DND-41 (cell line): ENCODE data around the gene DTNB.

ENCODE experiments used
- ATAC-seq: fragments of 200-7000 bp; cut with Tn5 transposase; 3 replicates; pipeline ENCODE4 v1.9.1; 2021; ENCODE audit warnings: low read depth; ENCODE audit not compliant: insufficient read depth
- DNase-seq: peaks from one replicate; pipeline ENCODE4 v3.0.0-alpha.2; 2020
- H2AFZ ChIP-seq: 2 replicates; pipeline ENCODE4 v1.6.0; 2012; ENCODE audit warnings: low read depth, low read length
- H3K27ac ChIP-seq: 2 replicates; pipeline ENCODE4 v1.5.1; 2012; ENCODE audit warnings: low read length, inconsistent platforms
- H3K27me3 ChIP-seq: fragments of 200-600 bp; sonication (generic); 2 replicates; pipeline ENCODE4 v1.6.0; 2012; ENCODE audit warnings: low read length, mild to moderate bottlenecking, inconsistent platforms; ENCODE audit not compliant: insufficient read depth, poor library complexity
- H3K36me3 ChIP-seq: 2 replicates; pipeline ENCODE4 v1.5.1; 2012; ENCODE audit warnings: low read length, inconsistent platforms; ENCODE audit not compliant: insufficient read depth
- H3K4me1 ChIP-seq: 2 replicates; pipeline ENCODE4 v1.5.1; 2012; ENCODE audit warnings: mild to moderate bottlenecking, low read length; ENCODE audit not compliant: insufficient read depth
- H3K4me2 ChIP-seq: 2 replicates; pipeline ENCODE4 v1.6.0; 2012; ENCODE audit warnings: mild to moderate bottlenecking, moderate library complexity, low read length, inconsistent platforms; ENCODE audit not compliant: insufficient read depth
- H3K4me3 ChIP-seq, 2 experiments: fragments of 200-600 bp in 1 of 2; shearing (Covaris generic) in 1 of 2; 2 replicates each; pipeline ENCODE4 v1.5.1; 2012 to 2016; ENCODE audit warnings: inconsistent platforms in 2 of 2, low read length in 2 of 2, mild to moderate bottlenecking in 2 of 2, low read depth in 1 of 2, moderate library complexity in 1 of 2
- H3K79me2 ChIP-seq: 2 replicates; pipeline ENCODE4 v1.6.0; 2012; ENCODE audit warnings: low read length, inconsistent platforms; ENCODE audit not compliant: insufficient read depth
- H3K9ac ChIP-seq: 2 replicates; pipeline ENCODE4 v1.6.0; 2012; ENCODE audit warnings: low read depth, mild to moderate bottlenecking, inconsistent platforms, low read length, moderate library complexity
- H3K9me3 ChIP-seq: 2 replicates; pipeline ENCODE4 v1.5.1; 2012; ENCODE audit warnings: low read length, moderate library complexity, mild to moderate bottlenecking, inconsistent platforms; ENCODE audit not compliant: insufficient read depth, severe bottlenecking
- H4K20me1 ChIP-seq: 2 replicates; pipeline ENCODE4 v1.6.0; 2012; ENCODE audit warnings: low read length; ENCODE audit not compliant: insufficient read depth
- CTCF ChIP-seq: IDR thresholded peaks from 2 replicates; pipeline ENCODE4 v1.5.1; 2012; ENCODE audit warnings: borderline replicate concordance, low read length, moderate library complexity, mild to moderate bottlenecking; ENCODE audit not compliant: poor library complexity, severe bottlenecking; ENCODE audit errors: extremely low read depth
- EZH2 ChIP-seq: IDR thresholded peaks from 3 replicates; pipeline ENCODE4 v1.6.1; 2012; ENCODE audit warnings: borderline replicate concordance, low read depth, mild to moderate bottlenecking, moderate library complexity, low read length, inconsistent platforms; ENCODE audit not compliant: severe bottlenecking

Gene DTNB

GRCh38 chr2:25336383-25336841 is 337.0 kb downstream of the DTNB start:
- DNase-seq (no peak), ATAC-seq (no peak)
- H4K20me1 ChIP-seq, result peaks cover 78% of the 10 kb centered on the region
- peaks cover 84% of the 10 kb centered on the region for H3K79me2 ChIP-seq
- H3K4me3 ChIP-seq, result no peak overlapping the region
- 0 out of 2 replicates have a peak, but pooled peaks cover 5% of the 10 kb centered on the region for H3K36me3 ChIP-seq
- no peak overlapping the region for H3K9ac ChIP-seq
- H3K4me2 ChIP-seq, result no peak overlapping the region
- H2AFZ ChIP-seq, result no peak overlapping the region
- H3K27me3 ChIP-seq, result no peaks in the 10 kb centered on the region
- H3K9me3 ChIP-seq, result no peaks in the 10 kb centered on the region
- no peak overlapping the region for H3K27ac ChIP-seq
- no peak for TF ChIP-seq CTCF
- TF ChIP-seq EZH2, result no peak
- peaks cover 17% of the 10 kb centered on the region for H3K4me1 ChIP-seq

GRCh38 chr2:25335971-25336370 is 337.4 kb downstream of the DTNB start:
- no peaks in the 10 kb centered on the region for H3K27me3 ChIP-seq
- peaks cover 88% of the 10 kb centered on the region for H3K79me2 ChIP-seq
- no peak overlapping the region for H3K4me3 ChIP-seq
- no peaks in the 10 kb centered on the region for H3K9me3 ChIP-seq
- no peak for ATAC-seq
- H3K36me3 ChIP-seq, result 0 out of 2 replicates have a peak, but pooled peaks cover 7% of the 10 kb centered on the region
- no peak overlapping the region for H2AFZ ChIP-seq
- H3K27ac ChIP-seq, result no peak overlapping the region
- TF ChIP-seq CTCF (no peak), EZH2 (no peak)
- DNase-seq, result no peak
- H4K20me1 ChIP-seq, result peaks cover 82% of the 10 kb centered on the region
- no peak overlapping the region for H3K4me2 ChIP-seq
- no peak overlapping the region for H3K9ac ChIP-seq
- peaks cover 17% of the 10 kb centered on the region for H3K4me1 ChIP-seq

- no peak overlapping the region for H3K9ac ChIP-seq
- H3K36me3 ChIP-seq, result 0 out of 2 replicates have a peak, but pooled peaks cover 7% of the 10 kb centered on the region
- H3K79me2 ChIP-seq, result peaks cover 92% of the 10 kb centered on the region
- no peak overlapping the region for H2AFZ ChIP-seq
- peaks cover 89% of the 10 kb centered on the region for H4K20me1 ChIP-seq
- DNase-seq (no peak), ATAC-seq (no peak)
- H3K4me2 ChIP-seq, result no peak overlapping the region
- no peak overlapping the region for H3K4me3 ChIP-seq
- TF ChIP-seq EZH2 (no peak), CTCF (no peak)
- H3K27ac ChIP-seq, result no peak overlapping the region
- peaks cover 13% of the 10 kb centered on the region for H3K4me1 ChIP-seq
- H3K9me3 ChIP-seq, result no peaks in the 10 kb centered on the region
- H3K27me3 ChIP-seq, result no peaks in the 10 kb centered on the region
Observed at GRCh38 chr2:25335204-25335603, 338.2 kb downstream of the DTNB start.

- H3K4me1 ChIP-seq, result peaks cover 5% of the 10 kb centered on the region
- no peak overlapping the region for H3K4me3 ChIP-seq
- no peaks in the 10 kb centered on the region for H3K27me3 ChIP-seq
- peaks cover 84% of the 10 kb centered on the region for H4K20me1 ChIP-seq
- no peak overlapping the region for H3K4me2 ChIP-seq
- no peak overlapping the region for H2AFZ ChIP-seq
- DNase-seq (no peak), ATAC-seq (no peak)
- peaks cover 92% of the 10 kb centered on the region for H3K79me2 ChIP-seq
- TF ChIP-seq EZH2, result no peak
- no peak for TF ChIP-seq CTCF
- H3K27ac ChIP-seq, result no peak overlapping the region
- no peaks in the 10 kb centered on the region for H3K9me3 ChIP-seq
- no peak overlapping the region for H3K9ac ChIP-seq
- 0 out of 2 replicates have a peak, but pooled peaks cover 7% of the 10 kb centered on the region for H3K36me3 ChIP-seq
Observed at GRCh38 chr2:25334482-25334881, 338.9 kb downstream of the DTNB start.
